Hindlimb muscle (tissue), 1 donor: ENCODE data around the gene FAM120B. TPM values are rescaled to one million over a fixed set of nuclear protein-coding genes. Genes with fewer than 3 reads are reported as not detected.

Experiments
- DNase-seq: peaks from one replicate; pipeline ENCODE4 v3.0.0-alpha.2; 2013
- polyA plus RNA-seq: library from polyadenylated mRNA; unstranded; fragments of 120-200 nt; gene quantifications from one replicate; pipeline ENCODE4 v1.2.1, GENCODE V29; 2013; ENCODE audit not compliant: insufficient read length

Gene FAM120B
- polyA plus RNA-seq, 1 donor: 24.8 TPM

DNA sequence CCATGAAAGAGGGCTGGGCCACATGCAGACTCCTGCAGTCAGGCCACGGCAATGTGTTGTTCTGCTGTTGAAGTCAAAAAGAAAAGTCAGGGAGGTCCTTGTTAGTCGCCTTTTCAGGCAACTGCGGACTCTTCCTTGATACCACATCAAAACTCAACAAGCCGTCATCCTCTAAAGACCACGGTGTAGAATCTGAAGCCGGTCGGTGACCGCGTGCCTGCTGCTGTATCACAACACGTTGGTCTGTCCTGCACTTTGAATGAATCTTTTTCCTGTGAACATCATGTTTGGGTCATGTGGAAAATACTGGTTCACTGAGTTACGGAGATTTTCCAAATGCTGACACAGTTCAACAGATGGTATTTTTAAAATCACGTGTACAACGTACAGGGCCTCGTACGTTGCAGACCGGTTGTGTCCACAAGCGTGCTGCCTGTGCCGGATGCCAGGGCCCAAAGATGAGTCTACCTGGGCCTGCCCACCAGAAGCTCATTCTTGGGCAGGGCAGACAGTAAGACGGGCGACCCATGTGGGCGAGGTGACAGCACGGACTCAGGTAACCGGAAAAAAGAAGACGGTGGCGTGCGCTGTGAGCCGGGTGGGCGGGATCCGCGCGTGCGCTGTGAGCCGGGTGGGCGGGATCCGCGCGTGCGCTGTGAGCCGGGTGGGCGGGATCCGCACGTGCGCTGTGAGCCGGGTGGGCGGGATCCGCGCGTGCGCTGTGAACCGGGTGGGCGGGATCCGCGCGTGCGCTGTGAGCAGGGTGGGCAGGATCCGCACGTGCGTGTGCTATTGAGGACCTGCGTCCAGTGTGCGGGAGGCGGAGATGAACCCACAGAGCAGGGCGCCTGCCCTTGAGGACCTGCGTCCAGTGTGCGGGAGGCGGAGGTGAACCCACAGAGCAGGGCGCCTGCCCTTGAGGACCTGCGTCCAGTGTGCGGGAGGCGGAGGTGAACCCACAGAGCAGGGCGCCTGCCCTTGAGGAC, 114.5 kb downstream of the FAM120B start:
- no peak for DNase-seq

DNA sequence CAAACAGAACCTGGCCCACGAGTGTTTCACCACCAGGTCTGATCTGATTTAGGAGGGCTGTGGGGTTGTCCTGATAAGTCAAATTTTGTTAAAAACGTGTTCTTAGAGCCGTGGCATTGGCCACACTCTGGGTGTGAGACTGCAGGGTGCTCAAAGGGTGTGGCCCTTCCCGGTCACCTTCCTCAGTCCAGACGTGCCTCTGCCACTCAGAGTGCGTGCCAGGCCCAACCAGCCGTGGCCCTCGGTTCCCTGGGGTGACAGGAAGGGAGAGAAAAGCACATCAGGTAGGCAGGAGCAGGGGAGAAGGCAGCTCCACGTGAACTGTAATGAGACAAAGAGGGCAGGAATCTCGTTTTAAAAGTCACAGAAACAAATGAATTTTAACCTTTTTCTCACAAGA, 115.4 kb downstream of the FAM120B start:
- no peak for DNase-seq

DNA sequence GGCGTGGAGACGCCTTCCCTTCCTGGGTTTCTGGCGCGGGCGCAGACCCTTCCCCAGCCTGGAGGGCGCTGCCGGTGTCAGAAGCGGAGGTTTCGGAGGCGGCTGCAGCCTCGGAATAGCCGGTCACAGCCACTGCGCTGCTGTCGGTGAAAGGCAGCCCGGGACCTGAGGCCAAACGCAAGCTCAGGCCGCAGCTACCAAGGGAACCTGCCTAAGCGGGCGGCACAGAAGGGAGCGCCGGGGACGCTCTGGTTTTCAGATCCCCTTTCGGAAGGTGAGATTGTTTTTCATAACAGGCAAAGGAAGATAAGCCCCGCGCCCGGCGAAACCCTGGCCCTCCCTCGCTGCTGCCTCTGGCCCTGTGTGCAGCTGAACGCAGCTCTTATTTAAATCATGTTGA, 116.5 kb downstream of the FAM120B start:
- DNase-seq: no peak

DNA sequence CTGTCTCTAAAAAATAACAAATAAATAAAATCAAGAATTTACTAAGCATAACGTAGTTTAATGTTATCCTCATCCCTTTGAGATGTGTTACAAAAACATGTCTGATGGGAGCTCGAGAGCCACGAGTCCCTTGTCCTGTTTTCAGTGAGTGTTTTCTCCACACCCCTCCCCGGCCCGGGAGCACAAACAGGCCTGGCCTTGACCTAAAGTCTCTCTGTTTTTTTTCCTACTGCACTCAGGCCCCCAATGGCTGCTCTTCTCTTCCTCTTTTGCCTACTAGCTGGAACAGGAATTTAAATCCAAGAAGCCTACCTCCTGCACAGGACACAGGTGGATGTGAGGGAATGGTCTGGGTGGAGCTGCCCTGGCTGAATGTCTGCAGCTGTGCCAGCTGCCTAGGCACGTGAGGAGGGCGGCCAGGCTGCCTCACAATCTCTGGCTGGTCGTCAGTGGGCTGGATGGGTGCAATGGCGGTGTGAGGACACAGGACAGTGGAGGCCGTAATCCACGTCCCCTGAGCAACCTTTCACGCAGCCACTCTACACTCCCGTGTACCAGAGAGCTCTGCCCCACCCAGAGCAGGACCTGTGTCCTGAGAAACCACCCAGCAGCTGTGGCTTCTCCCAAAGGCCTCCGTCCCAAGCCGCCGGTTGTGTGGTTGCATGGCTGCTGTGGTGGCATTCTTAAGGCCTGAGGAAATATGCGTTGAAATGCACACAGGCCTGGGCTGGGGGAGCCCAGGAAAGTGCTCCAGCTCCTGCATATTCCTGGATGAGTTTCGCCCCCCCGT, 117.5 kb downstream of the FAM120B start:
- DNase-seq: no peak

DNA sequence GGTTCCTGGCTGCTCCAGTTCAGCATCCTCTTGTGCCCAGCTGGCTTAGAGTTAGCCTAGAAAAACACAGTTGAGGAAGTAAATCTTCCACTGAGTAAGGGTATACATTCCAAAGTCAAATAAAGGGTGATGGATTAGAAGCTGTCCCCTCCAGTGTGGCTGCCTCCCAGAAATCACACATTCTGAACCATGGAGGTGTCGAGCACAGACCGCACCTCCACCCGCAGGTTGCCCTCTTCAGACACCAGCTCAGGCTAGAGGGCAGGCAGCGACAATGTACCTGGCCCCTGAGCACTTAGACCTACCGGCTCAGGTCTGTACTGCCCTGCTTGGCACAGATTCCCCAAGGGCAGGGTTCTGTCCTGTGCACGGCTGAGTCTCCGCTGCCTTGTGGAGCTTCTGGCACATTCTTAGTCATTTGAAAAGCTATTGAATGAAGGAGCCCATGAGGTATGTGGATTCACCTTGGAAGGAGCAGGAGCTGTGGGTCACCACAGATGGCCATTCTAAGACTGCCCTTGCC, 118.1 kb downstream of the FAM120B start:
- no peak for DNase-seq

DNA sequence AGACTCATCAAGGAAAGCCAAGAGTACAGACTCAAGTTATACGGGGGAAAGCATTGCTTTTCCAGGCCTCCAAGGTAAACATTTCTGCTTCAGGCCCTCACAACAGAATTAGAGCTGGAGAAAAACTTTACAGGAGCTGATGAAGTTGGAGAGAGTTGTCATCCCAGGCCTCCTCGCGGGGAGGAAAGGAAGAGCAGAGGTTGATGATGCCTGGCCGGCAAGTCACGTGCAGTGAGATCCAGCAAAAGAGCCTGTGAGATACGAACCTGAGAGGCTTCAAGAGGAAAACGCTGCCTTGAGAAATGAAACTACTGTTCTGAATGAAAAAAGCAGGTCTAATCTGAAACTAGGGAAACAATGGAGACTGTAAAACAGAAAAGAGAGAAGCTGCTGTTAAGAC, 122.9 kb downstream of the FAM120B start:
- no peak for DNase-seq

DNA sequence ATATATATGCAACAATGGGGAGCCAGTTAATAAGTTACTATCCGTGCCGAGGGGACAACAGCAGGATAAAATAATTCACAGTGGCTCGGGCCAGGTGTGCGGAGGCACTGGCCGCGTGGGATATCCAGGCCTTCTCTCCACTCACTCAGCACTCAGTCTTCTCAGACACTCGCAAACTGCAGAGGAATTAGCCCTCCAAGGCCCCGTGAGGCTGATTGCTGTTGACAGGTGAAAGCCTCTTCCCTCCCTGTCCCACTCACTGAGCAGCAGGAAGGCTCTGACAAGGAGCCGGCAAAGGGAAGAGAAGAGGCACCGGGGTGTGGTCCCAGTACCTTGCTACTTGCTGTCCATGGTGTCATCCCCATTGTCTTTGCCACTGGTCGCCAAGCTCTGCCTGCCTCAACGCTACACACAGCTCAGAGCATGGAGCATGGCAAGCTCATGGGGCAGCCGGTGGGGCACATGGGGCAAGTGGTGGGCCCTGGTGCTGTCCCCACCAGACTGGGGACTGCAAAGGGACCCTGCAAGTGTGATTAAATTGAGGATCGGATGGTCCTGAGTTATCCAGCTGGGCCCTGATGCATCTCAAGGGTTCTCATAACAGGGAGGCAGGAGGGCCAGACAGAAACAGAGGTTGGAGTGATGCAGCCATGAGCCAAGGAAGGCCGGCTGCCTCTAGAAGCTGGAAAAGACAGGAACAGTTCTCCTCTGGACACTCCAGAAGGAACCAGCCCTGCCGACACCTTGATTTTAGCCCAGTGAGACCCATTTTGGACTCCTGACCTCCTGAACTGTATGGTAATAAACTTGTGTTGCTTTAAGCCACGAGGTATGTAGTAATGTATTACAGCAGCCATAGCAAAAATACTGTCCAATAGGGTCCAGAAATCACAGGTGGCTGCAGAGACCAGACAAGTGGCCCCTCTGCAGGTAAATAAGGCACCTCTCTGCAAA, 126.9 kb downstream of the FAM120B start:
- DNase-seq: no peak

DNA sequence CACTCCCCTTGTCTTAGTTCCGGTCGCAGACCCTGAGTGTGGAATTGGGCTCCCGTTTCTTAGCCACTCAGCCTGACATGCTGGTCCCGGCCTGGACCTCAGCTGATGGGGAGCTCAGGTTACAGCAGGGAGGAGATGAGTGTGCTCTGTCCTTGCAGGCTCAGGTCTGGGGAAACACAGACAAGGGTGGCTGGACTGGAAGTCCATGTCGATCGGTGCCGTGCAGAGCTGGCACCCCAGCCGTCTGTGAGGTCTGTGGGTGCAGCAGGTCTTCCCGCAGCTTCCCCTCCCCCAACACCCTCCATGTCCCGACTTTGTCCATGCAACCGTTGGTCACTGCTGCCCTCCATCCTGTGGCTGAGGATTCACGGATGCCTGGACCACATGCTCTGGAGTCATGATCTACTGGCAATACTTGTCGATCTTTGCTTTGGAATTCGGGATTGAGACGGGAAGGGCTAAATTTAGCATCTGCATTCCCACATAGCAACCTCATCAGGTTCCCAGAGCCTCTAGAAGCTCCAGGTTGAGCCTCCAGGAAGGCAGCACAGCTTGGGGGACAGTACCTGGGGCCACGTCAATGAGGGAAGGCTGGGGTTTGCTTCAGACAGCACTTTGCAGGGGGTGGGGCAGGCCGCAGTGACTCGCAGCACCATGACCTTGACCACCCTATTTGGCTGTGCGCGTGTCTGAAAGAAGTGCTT, 127.7 kb downstream of the FAM120B start:
- DNase-seq: no peak

DNA sequence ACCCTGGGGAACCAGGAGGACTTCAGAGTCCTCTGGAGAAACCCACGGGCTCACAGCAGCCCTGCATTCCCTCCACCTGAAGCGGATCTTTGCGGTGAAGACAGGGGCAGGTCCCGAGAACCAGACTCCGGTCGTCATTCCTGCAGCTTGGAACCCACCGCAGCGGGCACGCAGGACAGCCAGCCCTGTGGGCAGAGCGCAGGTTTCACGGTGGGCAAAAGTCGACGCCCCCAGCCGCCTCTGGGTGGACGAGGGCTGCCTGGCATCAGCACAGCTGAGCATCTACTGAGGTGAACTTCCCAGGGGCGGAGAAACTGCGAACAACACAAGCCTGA, 128.2 kb downstream of the FAM120B start:
- no peak for DNase-seq

DNA sequence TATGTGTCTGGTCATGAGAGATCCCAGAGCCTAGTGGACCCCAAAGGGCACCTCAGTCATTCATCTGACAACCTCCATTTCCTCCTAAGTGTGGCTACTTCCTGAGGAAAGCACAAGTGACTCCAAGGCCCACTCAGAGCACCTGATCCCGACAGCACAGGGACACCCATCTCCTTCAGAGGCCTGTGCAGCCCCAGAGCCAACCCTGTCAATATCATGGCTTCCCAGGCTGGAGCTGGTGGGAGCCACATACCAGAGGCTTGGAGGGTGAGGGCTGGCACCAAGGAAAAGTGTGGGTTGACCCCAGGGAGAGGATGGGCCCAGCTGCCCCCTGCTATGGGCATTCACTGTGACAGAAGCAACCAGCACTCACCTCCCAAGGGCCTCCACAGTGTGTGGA, 129.2 kb downstream of the FAM120B start:
- no peak for DNase-seq

DNA sequence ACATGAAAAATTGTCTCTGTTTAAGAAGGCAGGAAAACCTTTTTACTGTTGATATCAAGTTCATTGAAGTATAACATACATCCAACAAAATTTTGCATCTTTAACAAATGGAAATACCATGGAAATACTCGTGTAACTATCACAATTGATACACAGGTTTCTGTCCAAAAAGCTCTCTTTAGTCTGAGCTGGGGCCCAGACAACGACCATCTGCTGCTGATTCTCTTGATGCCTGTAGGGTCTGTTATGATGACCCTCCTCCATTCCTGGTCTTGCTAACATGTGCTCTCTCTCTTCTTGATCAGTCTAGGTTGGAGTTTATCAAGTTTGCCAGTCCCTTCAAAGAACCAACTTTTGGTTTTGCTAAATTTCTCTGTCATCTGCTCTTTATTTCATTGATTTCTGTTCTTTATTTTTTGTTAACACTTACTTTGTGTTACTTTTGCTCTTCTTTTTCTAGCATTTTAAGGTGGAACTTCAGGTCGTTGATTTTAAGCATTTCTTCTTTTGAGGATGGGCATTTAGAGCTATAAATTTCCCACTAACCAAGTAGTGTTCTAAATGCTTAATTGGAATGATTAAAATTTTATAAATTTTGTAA, 129.8 kb downstream of the FAM120B start:
- DNase-seq: no peak

DNA sequence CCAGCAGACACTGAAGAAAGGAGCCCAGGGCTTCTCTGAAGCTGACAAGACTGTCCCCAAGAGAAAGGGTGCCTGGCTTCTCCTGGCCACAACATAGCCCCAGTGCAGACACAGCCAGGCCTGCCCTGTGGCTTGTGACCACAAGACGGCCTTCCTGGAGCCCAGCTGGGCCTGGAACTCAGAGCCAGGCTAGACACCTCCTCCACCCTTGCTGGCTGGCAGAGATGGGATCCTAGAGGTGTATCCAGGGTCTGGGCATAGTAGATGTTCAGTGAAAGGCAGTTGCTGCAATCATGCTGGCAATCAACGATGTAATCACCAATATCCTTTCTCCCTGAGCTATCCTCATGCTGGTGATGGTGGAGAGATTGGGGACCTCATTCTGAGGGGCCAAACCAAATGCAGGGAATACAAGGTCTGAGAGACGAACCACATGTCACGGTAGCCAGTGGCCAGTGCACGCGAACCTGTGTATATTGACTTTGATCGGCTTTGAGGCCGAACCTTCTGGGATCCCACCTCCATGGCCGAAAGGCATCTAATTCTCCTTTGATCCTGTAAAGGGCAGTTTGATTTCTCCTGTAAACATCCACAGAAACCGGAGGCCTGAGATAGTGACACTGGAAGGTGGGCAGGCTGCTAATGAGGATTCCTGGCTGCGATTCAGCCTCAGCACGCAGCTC, 131.3 kb downstream of the FAM120B start:
- no peak for DNase-seq

DNA sequence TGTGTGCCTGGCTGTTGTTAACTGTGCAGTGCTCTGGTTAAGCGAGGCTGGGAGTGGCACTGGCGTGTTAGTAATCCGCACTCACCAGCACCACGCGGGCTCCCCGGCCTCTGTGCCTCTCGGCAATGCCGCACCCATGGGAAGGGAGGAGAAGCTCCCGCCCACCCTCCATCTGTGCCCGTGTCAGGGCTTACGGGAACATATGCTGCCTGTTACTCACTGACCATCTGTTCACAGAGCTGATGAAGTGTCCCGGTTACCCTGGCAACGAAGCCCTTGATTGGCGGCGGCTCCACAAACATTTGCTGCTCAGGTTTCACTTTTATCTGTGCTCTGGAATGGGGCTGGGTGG, 131.8 kb downstream of the FAM120B start:
- peak; percentile 86 for DNase-seq

DNA sequence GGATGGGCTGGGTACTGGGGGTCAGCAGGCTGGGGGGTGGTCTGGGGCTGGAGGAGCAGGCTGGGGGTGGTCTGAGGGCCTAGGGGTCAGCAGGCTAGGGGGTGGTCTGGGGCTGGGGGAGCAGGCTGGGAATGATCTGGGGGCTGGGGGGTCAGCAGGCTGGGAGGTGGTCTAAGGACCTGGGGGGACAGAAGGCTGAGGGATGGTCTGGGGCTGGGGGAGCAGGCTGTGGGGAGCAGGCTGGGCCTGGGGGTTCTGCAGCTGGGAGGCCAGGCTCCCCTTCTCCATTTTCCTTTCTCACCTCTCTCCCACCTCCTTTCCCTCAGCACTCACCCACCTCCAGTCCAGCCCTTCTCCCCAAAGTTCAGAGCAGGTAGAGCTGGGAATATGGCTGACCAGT, 132.3 kb downstream of the FAM120B start:
- no peak for DNase-seq

DNA sequence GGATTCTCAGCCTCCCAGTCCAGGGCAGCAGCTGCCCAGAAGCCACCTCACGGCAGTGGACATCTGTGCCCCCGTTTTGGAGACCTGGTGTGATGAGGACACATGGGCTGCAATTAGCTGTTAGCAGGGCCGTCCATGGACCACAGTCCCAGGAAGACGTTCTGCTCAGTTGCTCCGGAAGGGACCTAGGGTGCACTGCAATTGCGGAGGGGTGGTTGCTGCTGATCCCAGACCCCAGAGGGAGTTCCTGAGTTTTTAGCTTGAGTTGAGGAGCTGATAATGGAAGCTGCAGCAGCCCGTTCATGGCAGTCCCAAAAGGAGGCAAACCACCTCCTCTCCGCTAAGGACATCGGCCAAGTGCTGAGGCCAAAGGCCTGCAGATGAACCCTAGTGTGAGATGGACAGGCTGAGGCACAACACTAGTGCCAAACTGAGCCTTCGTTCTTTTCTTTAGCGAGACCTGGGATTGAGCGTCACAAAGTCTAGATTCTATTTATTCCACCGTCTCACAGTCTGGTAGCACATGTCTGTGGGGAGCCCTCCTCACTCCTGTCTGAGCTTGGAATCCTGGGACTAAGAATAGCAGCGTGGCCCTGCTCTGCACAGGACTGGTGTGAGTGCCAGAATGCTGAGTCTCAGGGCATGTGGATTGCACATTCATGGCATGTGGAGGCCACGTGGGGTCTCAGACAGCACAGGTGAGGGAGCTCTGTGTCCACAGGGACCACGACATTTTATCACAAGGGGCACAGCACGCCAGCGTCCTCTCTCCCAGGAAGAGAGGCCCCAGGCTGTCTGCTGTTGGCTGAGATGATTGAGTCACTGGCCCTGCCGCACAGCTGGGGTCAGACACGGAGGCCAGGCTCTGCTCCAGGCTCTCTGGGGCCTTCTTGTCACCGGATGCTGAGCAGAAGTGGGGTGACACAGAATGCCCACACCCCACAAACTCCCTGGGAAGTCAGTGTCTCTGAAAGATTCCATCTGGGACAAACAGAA, 133.1 kb downstream of the FAM120B start:
- DNase-seq: no peak

DNA sequence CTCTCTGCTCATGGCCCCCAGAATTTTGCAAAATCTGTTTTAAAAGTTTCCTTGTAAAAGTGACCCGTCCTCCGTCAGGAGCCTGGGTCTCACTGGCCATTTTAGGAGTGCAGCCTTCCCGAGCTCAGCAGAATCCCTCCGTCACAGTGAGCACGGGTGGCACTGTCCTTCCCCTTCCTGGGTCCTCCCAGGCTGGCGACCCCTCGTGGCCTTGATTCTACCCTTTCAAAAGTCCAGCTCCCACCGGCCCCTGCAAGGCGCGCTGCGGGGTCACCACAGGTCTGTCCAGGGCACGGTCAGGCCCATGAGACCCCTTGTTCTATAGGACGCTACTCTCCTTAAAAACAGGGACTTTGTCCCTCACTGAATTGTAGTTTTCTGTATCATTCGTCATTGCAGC, 133.9 kb downstream of the FAM120B start:
- no peak for DNase-seq

DNA sequence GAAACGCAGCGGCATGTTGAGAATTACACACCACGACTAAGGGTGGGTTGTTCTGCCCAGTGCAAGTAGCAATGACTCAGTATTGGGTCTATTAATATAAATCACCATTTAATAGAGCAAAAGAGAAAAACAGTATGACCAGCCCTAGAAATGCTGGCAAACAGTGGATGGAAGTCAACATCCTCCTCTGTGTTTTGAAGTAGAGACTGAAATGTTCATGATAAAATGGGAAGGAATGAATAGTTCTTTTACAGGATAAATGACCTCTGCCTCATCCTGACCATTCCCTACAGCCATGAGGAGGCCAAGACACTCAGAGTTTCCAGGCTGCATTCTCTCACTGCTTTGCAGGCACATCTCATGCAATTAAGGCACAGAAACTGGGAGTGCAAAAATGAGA, 134.8 kb downstream of the FAM120B start:
- no peak for DNase-seq

DNA sequence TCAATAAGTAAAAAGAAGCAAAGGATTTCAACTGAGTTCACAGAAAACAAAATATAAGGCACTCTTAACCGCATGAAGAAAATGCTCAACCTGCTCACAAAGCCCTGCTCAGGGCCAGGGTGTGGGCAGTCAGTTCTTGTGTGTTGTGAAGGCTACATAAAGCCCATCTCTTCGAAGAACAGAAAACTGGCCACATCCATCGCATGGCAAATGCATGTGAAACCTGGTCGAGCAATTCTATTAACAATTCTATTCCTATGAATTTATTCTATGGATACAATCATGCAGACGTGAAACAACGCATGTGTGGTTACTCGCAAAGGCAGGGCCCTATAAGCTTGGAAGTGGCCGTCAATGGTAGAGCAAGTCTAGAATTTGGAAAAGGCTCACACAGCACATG, 136.0 kb downstream of the FAM120B start:
- DNase-seq: no peak

DNA sequence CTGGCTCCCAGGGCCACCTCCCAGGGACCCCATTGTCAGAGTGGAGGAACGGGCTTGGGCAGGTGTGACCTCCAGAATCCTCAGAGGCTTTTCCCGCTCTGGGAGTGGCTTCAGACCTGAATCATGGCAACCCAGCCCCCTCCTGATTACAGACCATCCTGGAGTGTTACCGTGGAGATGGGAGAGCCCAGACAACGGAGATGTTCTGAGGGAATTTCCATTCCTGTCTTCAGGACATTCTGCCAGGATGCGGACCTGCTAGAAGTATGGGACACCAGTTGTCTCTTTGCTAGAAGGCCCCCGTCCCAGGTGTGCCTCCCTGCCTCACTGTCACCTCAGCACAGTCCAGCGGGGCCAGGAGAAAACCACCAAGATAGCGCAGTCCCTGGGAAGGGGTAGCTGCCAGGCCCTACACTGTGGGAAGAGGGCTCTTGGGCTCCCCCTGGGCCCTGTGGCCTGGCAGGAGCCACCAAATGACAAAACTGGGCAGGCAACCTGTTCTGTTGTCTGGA, 136.6 kb downstream of the FAM120B start:
- no peak for DNase-seq
